ENCODE data around the gene PPP6R2.
"Not testable (repeated sequence)": the region's sequence is repeated elsewhere in the genome, so short reads cannot be mapped to it uniquely, and the experiment has no call there.

Gene PPP6R2

GRCh38 chr22:50347157-50347556 lies 4.0 kb downstream of the PPP6R2 start:
- no peak for DNase-seq

- DNase-seq: no peak
These were observed 4.9 kb downstream of the PPP6R2 start for GRCh38 chr22:50348058-50348457.

DNA sequence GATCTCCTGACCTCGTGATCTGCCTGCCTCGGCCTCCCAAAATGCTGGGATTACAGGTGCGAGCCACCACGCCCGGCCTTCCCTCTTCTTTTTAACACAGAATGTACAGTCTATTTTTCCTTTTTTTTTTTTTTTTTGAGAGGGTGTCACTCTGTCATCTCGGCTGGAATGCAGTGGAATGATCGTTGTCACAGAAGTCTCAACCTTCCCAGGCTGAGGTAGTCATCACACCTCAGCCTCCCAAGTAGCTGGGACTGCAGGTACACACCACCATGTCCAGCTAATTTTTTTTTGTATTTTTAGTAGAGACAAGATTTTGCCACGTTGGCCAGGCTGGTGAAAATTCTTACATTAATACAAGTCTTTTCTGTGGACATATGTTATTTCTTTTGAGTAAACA lies 13.1 kb downstream of the PPP6R2 start:
- DNase-seq: no peak

DNA sequence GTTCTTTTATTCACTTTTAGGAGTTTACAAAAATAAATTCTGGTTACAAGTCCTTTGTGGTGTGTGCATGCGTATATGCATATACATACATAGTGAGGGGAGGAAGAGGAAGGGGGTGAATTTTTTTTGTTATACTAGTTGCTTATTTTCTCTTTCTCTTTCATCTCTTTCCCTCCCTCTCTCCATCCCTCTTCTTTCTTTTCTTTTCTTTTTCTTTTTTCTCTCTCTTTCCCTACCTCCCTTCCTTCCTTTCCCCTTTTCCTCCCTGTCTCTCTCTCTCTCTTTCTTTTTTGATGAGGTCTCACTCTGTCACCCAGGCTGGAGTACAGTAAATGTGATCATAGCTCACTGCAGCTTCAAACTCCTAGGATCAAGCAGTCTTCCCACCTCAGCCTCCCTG lies 14.1 kb downstream of the PPP6R2 start:
- no peak for DNase-seq

DNA sequence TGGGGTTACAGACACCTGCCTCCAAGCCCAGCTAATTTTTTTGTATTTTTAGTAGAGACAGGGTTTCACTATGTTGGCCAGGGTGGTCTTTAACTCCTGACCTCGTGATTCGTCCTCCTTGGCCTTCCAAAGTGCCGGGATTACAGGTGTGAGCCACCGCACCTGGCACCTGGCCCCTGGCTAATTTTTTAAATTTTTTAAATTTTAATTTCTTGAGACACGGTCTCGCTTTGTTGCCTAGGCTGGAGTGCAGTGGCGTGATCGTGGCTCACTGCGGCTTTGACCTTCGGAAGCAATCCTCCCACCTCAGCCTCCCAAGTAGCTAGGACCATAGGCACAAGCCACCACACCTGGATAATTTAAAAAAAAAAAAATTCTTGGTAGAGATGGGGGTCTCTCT lies 14.6 kb downstream of the PPP6R2 start:
- DNase-seq: no peak

- DNase-seq: no peak
These were observed 17.5 kb downstream of the PPP6R2 start for GRCh38 chr22:50360578-50360977.

GRCh38 chr22:50361222-50361621 lies 18.1 kb downstream of the PPP6R2 start:
- DNase-seq: no peak

- DNase-seq: no peak
These were observed 18.6 kb downstream of the PPP6R2 start for GRCh38 chr22:50361688-50362087.

DNA sequence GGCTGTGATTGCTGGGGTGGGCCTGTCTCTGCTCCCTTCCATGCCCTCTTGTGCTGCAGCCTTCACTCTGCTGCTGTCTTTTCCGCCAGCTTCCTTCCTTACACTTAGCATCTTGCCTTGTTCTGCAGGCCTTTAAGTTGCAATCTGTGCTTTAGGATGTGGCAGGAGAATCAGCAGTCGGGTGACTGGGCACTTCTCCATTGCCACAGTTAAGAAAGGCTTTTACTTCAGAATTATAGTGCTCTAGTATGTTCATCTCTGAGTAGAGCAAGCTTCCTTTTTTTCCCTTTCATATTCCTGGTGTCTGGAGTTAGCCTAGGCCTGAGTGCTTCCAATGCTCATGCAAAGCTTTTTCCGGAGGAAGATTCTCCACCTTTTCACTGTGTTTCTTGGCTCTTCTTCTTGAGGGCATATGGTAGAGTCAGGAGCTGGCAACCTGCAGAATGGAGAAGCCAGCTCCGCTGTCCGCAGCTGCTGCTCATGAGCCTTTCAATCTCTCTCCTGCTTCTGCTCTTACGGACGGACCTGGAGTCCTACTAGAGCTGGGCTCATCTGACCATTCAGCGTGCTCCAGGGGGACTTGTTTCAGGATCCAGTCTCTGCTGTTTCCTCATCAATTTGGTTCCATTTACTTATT lies 20.2 kb downstream of the PPP6R2 start:
- no peak for DNase-seq

DNA sequence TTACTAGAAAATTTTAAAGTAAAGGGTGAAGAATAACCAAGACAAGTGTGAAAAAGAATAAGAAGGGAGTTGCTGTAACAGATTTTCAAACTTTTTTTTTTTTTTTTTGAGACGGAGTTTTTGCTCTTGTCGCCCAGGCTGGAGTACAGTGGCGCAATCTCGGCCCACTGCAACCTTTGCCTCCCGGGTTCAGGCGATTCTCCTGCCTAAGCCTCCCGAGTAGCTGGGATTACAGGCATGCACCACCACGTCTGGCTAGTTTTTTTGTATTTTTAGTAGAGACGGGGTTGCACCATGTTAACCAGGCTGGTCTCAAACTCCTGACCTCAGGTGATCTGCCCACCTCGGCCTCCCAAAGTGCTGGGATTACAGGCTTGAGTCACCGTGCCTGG lies 20.7 kb downstream of the PPP6R2 start:
- DNase-seq: not testable (repeated sequence)

GRCh38 chr22:50367778-50368500 lies 24.8 kb downstream of the PPP6R2 start:
- DNase-seq: no peak

DNA sequence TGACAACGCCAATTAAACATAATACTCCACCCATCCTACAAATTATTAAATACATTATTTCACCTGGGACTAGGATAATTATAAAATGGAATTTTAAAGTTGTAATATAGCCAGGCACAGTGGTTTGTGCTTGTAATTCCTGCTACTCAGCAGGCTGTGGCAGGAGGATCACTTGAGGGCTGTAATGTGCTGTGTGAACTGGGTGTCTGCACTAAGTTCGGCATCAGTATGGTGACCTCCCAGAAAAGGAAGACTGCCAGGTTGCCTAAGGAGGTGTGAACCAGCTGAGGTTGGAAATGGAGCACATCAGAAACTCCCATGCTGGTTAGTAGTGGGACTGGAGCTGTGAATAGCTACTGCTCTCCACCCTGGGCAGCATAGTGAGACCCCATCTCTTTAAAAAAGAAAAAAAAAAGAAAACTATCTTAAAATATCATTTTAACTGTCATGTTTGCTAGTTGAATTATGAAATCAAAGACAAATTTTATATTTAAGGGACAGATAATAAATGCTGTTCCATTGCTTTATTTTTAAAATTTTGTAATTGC lies 28.0 kb downstream of the PPP6R2 start:
- no peak for DNase-seq

DNA sequence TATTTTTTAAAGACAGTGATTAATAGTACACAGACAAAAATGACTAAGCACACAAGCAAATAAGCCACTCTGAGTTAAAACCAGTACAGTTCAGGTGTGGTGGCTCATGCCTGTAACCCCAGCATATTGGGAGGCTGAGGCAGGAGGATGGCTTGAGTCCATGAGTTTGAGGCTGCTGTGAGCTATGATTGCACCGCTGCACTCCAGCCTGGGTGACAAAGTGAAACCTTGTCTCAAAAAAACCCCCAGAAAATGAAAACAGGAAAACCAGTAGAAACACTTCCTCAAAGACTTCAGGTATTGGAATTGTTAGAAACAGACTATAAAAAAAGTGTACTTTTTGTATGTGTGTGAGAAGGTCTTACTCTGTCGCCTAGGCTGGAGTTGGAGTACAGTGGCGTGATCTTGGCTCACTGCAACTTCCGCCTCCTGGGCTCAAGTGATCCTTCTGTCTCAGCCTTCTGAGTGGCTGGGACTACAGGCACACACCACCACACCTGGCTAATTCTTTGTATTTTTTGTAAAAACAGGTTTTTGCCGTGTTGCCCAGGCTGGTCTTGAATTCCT lies 33.0 kb downstream of the PPP6R2 start:
- DNase-seq: no peak

GRCh38 chr22:50381021-50381555 lies 38.0 kb downstream of the PPP6R2 start:
- not testable (repeated sequence) for DNase-seq

DNA sequence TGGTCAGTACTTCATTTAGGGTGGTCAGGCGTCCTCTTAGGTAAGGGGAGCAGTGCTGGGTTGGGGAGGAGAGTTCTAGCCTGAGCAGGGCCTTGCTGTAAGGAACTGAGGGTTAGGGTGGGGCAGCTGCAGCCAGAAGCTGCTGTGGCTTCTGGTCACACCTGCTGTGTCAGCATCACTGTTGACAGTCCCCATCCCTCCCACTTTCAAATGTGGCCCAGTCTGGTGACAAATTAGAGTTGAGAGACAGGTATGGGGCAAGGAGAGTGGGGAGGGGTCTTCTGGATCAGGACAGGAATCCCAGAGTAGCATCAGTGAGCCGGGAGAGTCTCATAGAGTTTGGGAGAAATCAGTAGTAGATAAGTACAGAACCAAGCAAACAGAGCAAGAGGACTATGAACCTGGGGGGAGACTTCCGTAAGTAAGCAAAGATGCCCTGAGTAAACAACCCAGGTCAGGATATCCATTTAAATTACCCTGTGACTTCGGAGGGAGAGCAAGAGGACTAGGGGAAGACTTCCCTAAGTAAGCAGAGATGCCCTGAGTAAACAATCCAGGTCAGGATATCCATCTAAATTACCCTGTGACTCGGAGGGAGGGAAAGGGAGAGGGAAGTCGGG lies 53.7 kb downstream of the PPP6R2 start:
- DNase-seq: no peak

GRCh38 chr22:50397371-50398060 lies 54.4 kb downstream of the PPP6R2 start:
- not testable (repeated sequence) for DNase-seq

- peak; percentile 21 for DNase-seq
These were observed 55.9 kb downstream of the PPP6R2 start for GRCh38 chr22:50398831-50399648.

- no peak for DNase-seq
These were observed 56.7 kb downstream of the PPP6R2 start for GRCh38 chr22:50399751-50400331.

DNA sequence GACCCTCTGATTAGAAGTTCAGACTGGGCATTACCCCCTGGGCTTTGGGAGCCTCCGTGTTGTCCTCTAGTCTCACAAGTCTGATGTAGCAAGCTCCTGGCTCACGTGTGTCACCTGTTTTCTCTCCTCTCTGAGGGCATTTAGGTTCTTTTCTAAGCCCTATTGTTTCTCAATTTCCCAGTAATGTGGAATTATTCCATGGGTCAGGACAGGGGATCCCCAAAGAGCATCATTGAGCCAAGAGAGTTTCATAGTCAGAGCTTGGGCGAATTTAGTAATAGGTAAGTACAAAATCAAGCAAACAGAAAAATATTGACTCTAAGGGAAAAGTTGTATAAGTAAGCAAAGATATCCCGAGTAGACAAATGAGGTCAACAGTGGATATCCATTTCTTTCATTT lies 57.3 kb downstream of the PPP6R2 start:
- no peak for DNase-seq

- no peak for DNase-seq
These were observed 57.8 kb downstream of the PPP6R2 start for GRCh38 chr22:50400931-50401330.

DNA sequence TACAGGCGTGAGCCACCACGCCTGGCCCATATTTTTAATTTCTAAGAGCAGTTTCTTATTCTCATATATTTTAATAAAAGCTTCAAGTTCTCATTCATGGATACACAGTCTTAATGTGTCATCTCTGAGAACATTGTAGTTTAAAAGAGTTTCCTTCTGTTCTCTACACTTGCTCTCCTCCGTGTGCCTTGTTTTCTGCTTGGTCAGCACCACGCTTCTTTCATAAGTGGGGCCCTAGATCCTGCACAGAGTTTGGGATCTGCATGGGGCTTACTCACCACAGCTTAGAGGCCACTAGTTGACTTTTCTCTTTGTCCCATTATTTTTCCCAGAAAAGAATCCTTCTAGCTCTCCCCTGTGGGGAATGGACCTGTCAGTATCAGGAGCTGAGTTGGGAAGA lies 58.8 kb downstream of the PPP6R2 start:
- no peak for DNase-seq
